CMK (cell line): ENCODE results near the gene SAE1.

Experiments used
- DNase-seq: peaks from one replicate; pipeline ENCODE4 v3.0.0-alpha.2; 2010; ENCODE audit warnings: low read depth

Gene SAE1

GRCh38 chr19:47106821-47107201 is 23.8 kb upstream of the SAE1 start:
- DNase-seq: no peak

GRCh38 chr19:47107202-47107952 is 23.3 kb upstream of the SAE1 start:
- no peak for DNase-seq

- DNase-seq: no peak
Measured at GRCh38 chr19:47107953-47108746, 22.5 kb upstream of the SAE1 start.

GRCh38 chr19:47109177-47109540 is 21.5 kb upstream of the SAE1 start:
- no peak for DNase-seq

- DNase-seq: no peak
Measured at GRCh38 chr19:47109541-47110375, 20.9 kb upstream of the SAE1 start.

- no peak for DNase-seq
Measured at GRCh38 chr19:47110521-47111005, 20.1 kb upstream of the SAE1 start.

- peak; percentile 61 for DNase-seq
Measured at GRCh38 chr19:47111006-47111621, 19.5 kb upstream of the SAE1 start.

GRCh38 chr19:47111682-47112165 is 18.9 kb upstream of the SAE1 start:
- DNase-seq: no peak

- peak; percentile 93 for DNase-seq
Measured at GRCh38 chr19:47112166-47112996, 18.3 kb upstream of the SAE1 start.

GRCh38 chr19:47112997-47113849 is 17.4 kb upstream of the SAE1 start, which contains the start of gene ZC3H4:
Gene ZC3H4 (minus strand): TSS chr19:47113776. CDS start chr19:47112584, 1,192 bp downstream.
- DNase-seq: peak; percentile 97

- DNase-seq: no peak
Measured at GRCh38 chr19:47113850-47114651, 16.6 kb upstream of the SAE1 start.

GRCh38 chr19:47120470-47121067 is 10.1 kb upstream of the SAE1 start:
- DNase-seq: no peak

- DNase-seq: no peak
Measured at GRCh38 chr19:47122359-47123335, 8.0 kb upstream of the SAE1 start.

GRCh38 chr19:47123406-47123805 is 7.2 kb upstream of the SAE1 start:
- DNase-seq: no peak

- DNase-seq: no peak
Measured at GRCh38 chr19:47124937-47125668, 5.5 kb upstream of the SAE1 start.

- DNase-seq: no peak
Measured at GRCh38 chr19:47125669-47125938, 5.0 kb upstream of the SAE1 start.

GRCh38 chr19:47129579-47129978 is 1.1 kb upstream of the SAE1 start:
- DNase-seq: no peak
